Kidney tubule cell (primary cell): ENCODE results near the gene SIX3.
A peak's percentile ranks its signal among the peaks of the same experiment; 100 is the strongest.

Source experiments
- DNase-seq: peaks from one replicate; pipeline ENCODE4 v3.0.0-alpha.2; 2018; ENCODE audit warnings: low spot score

The SIX3 gene

DNA sequence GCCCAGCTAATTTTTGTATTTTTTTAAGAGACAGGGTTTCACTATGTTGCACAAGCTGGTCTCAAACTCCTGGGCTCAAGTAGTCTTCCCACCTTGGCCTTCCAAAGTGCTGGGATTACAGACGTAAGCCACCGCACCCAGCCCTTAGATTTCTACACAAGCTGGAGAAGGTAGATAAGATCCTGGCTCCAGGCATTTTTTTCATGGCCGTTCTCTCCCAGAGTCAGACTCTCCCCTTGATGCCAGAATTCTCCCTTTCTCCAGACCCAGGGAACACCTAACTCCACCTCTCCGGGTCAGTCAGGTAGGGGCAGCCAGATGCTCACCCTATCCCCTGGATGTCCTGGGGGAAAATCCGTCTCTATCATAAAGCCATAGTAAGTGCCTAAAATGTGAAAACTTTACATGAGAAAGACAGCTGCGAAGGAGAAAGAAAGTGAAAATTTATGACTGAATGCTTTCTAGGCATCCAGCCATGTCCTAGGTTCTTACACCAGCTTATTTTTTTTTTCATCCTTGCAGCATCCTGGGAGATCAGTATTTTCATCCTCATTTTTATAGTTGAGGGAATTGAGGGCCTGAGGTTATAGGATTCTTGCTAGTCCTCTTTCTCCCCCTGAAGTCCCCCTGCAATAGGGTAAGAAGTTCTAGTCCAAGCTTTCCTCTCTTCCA is 16.3 kb downstream of the SIX3 start:
- DNase-seq, result no peak

DNA sequence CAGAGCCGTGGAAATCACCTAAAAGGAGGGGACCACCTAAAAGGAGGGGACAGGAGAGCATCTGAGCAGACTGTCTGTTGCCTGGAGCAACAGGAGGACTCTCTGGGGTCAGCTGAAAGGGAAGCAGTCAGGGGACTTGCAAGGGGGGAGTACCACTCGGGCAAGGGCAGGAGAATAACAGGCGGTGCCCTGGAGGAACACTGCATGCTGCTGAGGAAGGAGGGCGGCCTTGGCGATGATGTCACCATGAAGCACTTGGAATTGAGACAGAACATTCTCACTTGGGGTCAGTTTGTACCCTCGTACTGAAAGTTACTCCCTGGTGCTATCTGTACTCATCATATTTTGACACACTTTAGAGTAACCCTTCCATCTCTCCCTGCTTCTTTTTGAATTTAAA is 18.4 kb downstream of the SIX3 start:
- no peak for DNase-seq

DNA sequence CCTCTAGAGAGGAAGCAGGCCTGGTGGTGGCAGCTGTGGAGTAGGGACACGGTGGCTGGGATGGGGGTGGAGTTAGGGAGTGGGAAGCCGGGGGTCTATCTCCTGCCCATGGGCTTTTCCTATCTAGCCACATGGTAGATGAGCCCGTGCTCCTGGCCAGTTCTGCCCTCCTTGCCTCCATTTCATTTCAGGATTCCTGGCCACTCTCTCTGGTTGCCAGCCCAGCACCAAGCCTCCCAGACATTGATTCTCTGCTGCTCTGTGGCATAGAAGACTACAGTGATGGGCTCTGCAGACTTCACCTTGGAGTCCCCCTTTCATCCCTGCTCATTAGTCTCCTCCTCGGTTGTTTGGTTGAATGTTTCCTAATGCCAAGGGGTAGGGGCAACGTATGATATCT is 19.4 kb downstream of the SIX3 start:
- DNase-seq, result no peak

DNA sequence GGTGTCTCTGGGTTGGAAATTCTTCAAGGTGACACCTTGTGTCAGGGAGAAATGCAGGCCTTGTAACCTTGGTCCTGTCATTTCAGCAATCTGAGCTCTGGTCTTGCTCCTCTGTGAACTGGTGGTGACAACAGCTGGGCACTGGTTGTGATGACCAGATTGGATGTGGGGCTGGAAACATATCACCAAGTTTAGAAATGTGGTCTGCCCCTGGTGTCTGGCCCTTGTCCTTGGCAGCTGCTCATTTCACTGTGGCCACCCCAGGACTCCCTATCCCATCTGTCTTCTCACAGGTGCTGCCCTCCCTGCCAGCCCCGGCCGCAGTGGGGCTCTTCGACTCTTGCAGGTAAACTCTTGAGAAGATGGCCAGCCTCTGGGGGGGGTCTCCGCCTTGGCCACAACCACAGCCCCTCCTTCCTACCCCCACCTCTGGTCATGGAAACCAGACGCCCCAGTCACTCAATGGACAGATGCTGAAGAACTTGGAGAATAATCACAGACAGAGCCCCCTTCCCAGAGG is 20.7 kb downstream of the SIX3 start:
- DNase-seq, result no peak

DNA sequence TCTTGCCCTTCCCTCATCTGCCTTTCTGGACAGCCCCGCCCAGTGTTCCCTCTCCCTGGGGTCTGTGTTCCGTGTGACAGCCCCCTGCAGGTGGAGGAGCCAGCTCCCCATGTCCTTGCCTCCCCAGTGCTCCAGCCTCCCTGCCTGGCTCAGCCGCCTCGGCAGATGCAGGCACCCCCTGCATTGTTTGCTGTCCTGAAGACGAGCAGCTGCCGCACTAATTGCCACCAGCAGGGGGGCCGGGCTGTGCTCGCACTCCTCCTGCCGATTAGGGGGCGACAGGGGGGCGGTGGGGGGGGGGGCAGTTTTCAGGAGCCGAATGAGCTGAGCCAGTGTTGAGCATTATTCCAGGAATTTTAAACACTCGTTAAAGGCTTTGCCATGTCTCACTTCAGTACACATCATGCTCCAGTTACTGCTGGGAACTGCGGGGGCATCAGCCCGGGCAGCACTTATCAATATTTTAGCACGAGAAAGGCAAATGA is 23.3 kb downstream of the SIX3 start:
- DNase-seq, result peak; percentile 37

DNA sequence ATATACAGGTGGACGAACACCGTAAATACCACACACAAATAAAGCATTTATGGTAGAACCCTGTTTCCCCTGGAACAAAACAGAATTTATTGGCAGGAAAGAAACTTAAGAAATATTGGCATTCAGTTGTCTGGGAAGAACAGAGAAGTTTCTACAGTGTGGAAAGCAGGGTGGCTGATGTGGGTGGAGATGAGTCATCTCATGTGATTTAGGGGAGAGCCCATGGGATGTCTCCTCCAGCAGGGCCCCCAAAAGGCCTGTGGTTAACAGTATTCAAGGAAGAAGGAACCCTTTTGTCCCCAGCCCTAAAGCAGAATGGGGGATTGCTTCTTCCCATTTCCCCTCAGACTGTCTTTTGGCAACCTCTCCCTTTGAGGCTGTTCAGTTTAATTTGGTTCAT is 24.2 kb downstream of the SIX3 start:
- DNase-seq, result no peak

DNA sequence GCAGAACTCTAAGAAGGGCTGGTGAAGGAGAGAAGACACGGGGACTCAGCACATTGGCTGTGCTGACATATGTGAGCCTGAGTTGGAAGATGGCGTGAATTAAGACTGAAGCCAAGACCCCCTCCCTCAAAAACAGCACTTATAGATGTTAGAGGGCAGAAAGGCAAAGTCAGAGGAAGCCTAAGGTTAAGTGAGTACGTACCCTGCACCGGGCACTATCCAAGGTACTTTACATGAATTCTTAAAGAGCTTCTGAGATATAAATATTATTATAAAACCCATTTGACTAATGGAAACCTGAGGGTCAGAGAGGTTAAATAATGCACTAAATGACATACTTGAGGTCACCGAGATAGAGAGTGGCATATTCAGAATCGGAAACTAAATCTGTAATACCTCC is 25.6 kb downstream of the SIX3 start:
- DNase-seq, result no peak

DNA sequence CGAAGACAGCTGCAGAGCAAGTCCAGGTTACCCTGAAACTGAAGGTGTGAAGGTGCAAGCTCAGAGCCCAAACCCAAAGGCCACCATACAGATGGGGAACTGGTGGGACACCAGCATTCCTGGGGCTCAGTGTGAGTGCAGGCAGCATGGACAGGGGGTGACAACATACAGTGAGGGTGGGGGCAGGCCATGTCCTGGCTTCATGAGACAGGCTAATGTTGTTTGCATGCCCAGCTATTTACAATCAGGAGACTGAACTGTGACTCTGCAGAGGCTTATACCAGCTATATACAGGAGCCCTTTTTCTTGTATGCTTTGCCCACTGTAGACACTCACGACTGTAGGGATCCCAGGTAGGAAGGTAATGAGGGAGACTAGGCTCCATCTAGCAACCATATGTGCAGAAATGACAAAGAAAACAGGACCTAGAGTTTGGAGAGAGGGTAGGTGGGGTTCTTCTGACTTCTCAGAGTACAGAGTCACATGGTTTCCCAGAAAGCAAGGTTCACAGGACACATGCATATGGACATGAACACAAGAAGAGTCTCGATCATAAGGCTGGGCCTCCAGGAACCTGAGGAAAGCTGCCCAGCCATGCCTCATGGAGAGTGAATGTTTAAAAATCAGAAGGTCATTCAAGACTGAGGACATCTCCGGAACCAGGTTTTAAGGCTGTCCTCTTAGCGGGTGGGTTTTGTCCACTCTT is 26.4 kb downstream of the SIX3 start:
- no peak for DNase-seq

DNA sequence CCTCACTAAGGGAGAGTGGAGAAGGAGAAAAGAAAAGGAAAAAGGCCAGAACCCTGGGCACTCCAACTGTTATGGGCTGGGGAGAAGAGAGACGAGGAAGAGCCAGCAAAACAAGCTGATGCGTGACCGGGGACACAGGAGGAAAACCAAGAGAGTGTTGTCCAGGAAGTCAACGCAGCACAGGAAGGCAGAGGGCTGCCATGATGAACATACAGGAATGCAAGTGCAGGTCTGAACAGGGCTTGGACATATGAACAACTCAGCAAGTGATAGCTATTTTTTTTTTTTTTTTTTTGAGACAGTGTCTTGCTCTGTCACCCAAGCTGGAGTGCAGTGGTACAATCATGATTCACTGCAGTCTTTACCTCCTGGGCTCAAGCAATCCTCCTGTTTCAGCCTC is 28.4 kb downstream of the SIX3 start:
- no peak for DNase-seq

DNA sequence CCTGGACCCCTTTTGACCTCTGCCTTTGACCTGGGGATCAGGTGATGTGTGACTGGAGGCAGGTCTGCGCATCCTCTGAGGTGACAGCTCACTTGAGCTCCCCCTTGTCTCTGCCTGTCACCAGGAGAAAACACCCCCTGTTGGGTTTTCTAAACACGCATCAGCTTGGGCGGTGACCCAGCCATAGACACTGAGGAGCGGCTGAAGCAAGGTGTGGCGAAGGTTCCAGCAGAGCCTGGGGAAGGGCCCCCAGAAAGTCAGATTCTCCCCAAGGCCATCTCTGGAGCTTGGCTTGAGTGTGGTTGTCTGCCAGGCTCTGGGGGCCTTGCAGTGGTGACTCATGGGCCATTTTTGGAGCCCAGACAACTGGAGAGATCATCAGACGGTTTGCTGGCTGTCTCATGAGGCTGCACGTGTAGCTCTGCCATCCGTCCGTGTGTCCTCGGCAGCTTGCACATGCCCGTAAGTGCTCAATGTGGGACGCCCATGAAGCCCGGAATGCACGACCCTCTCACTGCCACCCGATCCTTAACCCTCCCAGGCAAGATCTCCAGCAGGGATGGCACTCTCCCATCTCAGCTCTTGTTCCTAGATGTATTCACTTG is 29.4 kb downstream of the SIX3 start:
- DNase-seq, result peak; percentile 19

DNA sequence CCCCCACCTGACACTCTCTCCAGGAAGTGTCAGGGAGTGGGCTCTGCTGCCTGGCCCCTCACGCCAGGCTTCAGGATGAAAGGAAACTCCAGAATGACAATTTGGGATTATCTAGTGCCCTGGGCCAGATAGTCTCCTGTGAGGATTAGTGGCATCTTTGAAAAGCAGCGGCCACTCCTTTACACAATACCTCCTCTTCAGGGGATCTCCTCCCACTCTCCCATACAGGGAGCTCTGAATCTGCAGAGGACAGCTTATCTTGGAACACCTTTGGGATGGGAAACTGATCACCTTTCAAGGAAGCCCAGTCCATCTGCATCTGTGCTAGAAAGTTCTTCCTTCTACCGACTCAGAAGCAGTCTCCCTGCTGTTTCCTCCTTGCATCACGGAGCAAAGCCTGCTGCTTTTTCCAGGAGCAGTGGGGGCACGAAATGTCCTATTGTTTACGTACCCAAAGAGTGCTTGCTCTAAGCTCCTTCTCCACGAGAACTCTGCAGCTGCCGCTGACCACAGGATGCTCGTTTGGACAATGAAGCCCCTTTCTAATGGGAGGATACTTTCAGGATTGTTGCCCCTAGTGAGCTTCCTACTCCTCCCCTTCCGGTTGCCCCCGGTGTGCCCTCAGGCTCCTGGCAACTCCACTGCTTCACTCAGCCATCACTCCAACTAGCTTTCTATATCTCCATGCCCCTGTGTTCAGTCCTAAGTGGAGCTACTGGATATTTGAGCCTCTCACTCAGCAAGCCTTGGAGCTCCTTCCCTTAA is 31.5 kb downstream of the SIX3 start:
- DNase-seq, result no peak

DNA sequence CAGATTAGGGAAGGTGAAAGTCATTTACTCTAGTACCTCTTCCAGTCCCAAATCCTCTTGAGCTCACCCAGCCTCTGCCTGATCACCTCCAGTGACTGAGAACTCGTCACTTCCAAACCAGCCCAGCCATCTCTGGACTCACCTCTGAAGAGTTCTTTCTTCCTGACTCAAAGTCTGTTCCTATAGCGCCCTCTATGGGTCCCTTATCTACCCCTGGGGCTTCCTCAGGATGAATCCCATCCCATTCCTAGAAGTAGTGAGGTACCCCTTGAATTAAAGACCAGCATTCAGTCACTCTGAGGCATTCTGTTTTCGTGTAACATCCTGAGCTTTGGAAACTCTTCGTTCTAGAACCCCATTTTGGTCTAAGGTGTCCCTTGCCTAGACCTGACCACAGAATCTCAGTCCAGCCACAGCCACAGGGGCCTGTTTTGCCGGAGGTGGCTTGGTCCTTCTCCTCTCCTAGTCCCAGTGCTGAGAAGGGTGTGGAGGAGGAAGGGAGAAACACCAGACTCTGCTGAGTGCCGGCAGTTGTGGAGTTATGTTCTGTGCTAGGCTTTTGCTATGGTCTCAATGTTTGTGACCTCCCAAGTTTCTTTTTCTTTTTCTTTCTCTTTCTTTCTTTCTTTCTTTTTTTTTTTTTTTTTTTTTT is 32.7 kb downstream of the SIX3 start:
- DNase-seq, result peak; percentile 68

DNA sequence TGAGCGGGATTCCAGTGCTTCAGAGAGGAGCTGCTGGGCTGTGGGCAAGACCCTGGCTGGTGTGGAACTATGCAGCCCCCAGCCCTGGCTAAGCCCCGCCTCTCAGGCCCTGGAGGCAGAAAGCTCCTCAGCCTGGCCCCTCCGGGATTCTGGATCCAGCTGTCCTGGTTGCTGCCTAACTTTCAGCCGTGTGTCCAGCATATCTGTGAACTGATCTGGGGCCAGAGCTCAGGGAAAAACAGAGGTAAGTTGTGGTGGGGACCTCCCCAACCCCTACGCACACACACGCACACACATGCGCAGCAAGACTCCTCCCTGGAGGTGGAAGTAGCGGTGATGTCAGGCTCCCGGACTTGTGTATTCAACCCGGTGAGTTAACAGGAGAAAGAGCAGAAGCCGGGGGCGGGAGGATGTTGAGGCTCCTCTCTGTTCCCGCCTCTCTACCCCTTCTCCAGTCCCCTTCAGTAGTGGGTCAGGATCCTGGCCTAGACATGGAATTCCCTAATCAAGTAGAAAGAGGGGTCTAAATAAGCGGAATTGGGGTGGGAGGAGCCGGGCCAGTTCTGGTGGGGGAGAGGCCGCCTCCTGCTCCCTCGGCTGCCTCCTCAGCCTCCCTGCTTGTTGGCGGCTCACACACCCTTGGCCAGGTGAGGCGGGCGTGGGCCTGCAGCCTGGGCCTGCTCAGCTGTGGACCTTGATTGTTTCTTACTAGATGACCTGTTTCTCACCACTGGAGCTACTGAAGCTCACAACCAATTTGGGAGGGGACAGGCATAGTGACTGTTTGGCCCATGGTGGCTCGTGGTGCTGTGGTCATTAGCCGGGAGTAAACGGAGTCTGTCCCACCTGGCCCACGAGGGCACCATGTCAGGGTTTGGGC is 34.3 kb downstream of the SIX3 start:
- no peak for DNase-seq

DNA sequence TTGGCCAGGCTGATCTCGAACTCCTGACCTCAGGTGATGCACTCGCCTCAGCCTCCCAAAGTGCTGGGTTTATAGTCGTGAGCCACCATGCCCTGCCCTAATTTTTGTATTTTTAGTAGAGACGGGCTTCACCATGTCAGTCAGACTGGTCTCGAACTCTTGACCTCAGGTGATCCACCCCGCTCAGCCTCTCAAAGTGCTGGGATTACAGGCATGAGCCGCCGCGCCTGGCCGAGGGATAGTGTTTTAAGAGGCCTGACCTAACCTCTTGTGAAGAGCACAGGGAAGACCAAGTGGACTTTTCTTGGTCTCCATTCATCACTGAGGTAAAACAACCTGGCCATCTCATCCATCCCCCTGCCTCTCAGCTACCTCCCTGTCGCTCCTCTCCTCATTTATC is 38.1 kb downstream of the SIX3 start:
- DNase-seq, result no peak

DNA sequence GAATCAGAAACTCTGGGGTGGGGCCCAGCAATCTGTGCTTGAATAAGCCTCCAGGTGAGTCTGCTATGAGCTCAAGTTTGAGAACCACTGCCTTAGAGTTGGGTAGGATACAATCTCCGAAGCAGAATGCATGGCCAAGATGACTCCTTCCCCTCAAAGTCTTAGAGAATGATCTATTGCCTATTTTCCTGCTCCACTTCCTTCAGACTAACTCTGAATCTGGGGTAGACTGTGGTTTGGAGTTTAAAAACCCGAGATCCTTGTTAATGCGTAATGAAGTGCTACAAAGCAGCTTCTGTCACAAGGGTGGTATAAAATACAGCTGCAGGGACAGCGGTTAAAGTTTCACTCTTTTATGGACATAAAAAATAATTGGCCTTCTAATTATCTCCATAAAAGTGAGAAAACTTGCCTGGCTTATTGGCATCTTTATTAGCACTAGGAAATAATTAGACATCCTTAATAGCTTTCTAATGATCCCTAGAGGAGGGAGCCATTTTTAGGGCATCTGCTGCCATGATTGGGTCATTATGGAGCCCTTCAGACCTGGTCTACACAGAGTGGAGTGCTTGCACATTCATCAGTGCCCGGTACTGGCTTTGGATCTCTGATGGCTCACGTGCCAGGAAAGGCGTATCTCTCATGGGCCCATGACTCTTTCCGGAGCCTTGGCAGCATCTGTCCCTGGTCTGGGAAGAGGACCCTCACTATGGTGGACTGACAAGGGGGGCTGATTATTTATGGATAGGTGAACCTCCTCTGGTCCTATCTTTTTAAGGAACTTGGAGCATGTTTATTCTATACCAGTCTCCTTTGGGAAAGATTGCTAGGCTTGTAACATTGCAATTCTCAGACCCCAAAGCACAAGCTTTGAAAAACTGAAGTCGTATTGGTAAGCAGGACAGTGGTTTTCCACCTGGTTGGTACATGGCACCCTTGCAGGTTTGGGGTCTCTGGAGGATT is 39.5 kb downstream of the SIX3 start:
- DNase-seq, result peak; percentile 63

DNA sequence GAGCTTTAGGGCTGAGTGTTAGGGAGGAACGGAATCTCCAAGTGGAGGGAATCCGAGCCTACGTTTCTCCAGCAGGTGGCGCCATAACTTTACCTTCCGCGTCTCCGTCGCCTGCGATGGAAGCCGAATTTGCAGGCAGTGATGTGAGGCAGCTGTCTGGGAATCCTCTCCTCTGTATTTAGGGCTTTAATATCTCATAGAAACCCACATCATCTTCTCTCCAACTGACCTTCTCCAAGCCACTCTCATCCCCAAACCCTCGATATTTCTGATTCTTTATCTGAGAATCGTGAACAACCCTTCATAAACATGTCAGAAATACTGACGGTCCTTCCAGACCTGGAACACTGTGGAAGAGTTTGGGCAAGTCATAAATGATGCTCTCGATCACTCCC is 40.2 kb downstream of the SIX3 start:
- DNase-seq, result peak; percentile 69

DNA sequence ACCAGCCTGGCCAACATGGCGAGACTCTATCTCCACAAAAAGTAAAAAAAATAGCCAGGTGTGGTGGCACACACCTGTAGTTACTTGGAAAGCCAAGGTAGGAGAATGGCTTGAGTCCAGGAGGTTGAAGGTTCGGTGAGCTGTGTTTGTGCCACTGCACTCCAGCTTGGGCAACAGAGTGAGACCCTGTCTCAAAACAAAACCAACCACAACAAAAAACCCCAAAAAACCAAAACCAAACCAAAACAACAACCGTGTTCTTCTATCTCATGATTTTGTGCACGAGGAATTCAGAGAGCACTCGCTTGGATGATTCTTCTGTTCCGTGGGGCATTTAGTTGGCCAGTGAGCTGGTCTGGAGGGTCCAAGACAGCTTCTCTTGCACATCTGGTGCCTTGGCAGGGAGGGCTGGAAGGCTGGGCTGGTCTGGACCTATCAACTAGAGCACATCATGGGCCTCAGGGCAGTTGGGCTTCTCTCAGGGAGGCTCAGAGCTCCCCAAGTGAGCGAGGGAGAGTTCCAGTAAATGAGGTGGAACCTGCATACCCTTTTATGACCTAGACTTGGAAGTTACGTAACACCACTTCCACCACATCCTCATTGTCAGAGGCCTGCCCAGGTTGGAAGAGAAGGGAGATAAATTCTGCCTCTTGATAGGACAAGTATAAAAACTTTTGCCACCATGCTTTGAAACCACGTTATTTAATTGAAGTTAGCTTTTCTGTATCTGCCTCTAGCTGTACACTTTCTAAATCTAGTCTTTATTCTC is 42.5 kb downstream of the SIX3 start:
- no peak for DNase-seq

DNA sequence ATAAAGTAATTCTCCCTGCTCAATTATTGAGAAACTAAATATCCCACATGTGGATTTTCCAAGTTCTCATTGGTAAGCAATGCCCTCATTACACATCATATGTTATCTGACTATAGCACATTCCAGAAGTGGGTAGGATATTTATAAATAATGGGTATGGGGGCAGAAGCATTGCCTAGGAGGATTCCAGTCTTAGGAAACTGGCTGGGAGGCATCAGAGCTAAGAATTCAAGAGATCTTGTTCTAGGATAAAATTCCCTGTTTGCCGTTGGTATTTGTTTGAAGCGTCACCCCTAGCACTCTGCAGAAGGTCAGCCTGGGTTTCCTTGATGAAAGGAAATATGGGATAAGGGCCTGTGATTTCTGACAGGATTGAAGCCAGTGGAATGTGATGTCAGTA is 47.7 kb downstream of the SIX3 start:
- DNase-seq, result no peak

DNA sequence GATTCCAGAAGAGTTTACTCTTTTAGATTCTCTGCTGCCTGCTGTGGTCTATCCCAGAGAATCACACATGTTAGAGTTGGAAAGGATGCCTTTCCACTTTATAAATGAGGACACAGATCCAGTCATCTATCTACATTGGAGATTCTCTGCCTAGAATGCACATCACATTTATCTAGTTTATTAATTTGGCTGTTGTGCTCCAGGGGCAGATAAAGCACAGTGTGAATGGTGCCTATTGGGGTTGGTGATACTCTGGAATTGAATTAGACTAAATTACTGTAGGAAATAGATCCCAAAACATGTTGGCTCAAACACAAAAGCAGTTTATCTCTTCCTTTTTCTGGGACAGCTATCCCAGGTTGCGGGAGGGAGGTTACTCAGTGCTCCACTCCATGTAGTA is 52.9 kb downstream of the SIX3 start:
- DNase-seq, result no peak
